Rectal smooth muscle tissue (tissue), 1 donor: ENCODE data around the gene AQP12B.
"Not testable (repeated sequence)": the region's sequence is repeated elsewhere in the genome, so short reads cannot be mapped to it uniquely, and the experiment has no call there.

Experiments
- H3K27ac ChIP-seq: one replicate; pipeline ENCODE4 v1.7.0; 2013; ENCODE audit warnings: low read depth, low read length, inconsistent platforms
- H3K27me3 ChIP-seq: one replicate; pipeline ENCODE4 v1.7.0; 2013; ENCODE audit warnings: low read length; ENCODE audit not compliant: control insufficient read depth, insufficient read depth
- H3K36me3 ChIP-seq: one replicate; pipeline ENCODE4 v1.7.0; 2013; ENCODE audit warnings: low read length; ENCODE audit not compliant: control insufficient read depth, insufficient read depth
- H3K4me1 ChIP-seq: one replicate; pipeline ENCODE4 v1.7.0; 2013; ENCODE audit warnings: low read length; ENCODE audit not compliant: control insufficient read depth, insufficient read depth
- H3K4me3 ChIP-seq: one replicate; pipeline ENCODE4 v1.7.0; 2013; ENCODE audit warnings: low read length
- H3K9ac ChIP-seq: one replicate; pipeline ENCODE4 v1.7.0; 2013; ENCODE audit warnings: low read length

The AQP12B gene

DNA sequence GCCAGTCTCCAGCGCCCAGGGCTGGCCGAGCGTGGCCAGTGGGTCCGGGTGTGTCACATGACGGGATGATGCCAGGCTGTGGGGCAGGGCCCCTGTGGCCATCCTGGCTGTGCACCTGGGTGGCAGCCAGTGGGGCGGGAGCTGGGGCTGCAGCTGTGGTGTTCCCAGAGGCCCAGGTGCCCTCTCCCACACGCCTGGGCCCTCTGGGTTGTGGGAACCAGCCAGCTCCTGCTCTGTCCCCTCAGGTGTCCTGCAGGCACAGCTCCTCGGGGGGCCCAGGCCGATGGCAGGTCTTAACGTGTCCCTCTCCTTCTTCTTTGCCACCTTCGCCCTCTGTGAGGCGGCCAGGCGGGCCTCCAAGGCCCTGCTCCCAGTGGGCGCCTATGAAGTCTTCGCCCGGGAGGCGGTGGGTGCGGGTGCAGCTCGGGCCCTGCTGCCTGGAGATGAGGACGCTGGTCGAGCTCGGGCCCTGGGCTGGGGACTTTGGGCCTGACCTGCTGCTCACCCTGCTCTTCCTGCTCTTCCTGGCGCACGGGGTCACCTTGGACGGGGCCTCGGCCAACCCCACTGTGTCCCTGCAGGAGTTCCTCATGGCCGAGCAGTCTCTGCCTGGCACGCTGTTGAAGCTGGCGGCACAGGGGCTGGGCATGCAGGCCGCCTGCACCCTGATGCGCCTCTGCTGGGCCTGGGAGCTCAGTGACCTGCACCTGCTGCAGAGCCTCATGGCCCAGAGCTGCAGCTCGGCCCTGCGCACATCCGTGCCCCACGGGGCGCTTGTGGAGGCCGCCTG lies 9.1 kb upstream of the AQP12B start, which contains the start of gene AQP12A:
Gene AQP12A (plus strand): TSS at position 236 of the 790 bp plus-strand sequence. CDS start 48 bp downstream, at position 284.
- H3K4me3 ChIP-seq, H3K27me3 ChIP-seq, H3K36me3 ChIP-seq, H3K9ac ChIP-seq, H3K4me1 ChIP-seq, H3K27ac ChIP-seq: not testable (repeated sequence)

DNA sequence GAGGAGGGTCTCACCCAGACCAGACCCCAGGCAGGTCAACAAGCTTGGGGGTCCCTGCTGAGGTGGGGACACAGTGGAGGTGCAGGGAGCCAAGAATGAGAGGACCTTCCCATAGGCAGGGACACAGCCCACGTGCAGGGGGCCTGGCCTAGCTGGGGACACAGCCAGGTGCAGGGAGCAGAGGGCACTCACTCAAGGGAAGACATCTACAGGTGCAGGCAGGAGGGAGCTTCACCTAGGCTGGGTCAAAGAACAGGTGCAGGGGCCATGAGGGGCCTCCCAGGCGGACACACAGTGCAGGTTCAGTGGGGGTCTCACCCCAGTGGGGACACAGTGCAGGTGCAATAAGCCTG lies 8.4 kb upstream of the AQP12B start:
- H3K9ac ChIP-seq, H3K27me3 ChIP-seq, H3K27ac ChIP-seq, H3K4me1 ChIP-seq, H3K4me3 ChIP-seq, H3K36me3 ChIP-seq: not testable (repeated sequence)

DNA sequence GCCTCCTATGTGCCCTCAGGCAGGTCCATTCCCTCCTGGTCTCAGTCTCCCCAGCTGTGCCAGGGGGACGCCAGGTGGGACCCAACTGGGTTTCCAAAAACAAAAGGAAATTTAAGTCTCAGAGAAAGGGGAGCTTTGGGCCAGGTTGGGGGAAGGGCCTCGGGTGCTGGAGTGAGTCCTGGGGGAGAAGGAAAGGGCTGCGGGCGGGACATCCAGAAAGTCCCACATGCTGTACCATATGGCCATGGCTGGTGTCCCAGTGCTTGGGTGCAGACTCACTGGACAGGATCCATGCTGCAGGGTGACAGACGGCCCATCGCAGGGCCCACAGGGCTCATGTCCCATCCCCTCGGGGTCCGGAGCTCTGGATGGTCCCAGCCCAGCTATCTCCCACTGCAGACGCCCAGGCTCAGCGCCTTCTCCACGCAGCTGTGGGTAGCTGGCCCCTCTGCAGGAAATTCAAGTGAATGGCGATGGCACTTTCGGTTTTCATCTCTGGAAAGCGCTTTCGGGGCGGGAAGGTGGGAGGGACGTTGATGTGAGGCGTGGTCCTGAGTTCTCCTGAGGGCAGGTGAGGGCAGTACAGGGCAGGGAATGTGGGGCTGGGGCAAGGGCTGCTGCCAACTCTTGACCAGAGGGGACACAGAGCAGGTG lies 7.9 kb upstream of the AQP12B start:
- not testable (repeated sequence) for H3K27me3 ChIP-seq, H3K27ac ChIP-seq, H3K4me3 ChIP-seq, H3K4me1 ChIP-seq, H3K9ac ChIP-seq, H3K36me3 ChIP-seq

DNA sequence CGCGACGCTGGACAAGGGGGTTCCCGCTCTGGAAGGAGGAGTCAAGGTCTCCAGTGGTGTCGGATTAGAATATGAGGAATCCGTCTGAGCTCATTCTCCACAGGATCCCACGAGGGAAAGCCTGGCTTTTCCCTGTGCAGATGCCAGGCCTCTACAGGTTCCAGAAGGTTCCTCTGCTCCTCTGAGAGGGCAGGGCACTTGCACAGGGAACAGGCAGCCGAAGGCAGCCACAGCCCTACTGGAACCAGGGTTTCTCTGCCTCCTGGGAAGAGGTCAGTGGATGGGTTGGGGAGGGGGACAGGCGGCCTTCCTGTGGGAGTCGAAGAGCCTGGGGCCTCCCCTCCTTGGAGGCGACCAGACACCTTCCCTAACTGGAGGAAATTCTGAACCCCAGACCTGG lies 7.3 kb upstream of the AQP12B start:
- Histone ChIP-seq H3K36me3 (no peaks in the 10 kb centered on the region), H3K9ac (no peak overlapping the region), H3K27ac (no peak overlapping the region), H3K4me3 (no peak overlapping the region), H3K4me1 (no peaks in the 10 kb centered on the region), H3K27me3 (no peaks in the 10 kb centered on the region)

DNA sequence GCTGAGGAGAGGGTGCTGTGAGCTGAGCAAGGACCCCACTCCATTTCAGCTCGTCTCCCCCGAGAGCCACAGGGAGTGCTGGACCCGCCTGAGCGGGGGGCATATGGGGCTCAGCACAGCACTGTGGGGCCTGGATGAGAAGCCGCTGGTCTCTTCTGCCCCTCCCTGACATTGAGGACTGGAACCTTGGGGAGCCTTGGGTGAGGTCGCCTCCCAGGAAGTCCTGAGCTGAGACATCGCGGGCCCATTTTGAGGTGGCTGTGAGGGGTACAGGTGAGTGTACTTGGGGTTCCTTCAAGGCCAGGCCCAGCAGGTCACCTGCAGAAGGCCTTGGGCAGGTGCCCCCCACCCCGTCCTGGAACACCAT lies 5.9 kb upstream of the AQP12B start:
- Histone ChIP-seq H3K4me3 (no peak overlapping the region), H3K27ac (no peak overlapping the region), H3K4me1 (no peaks in the 10 kb centered on the region), H3K9ac (no peak overlapping the region), H3K36me3 (no peaks in the 10 kb centered on the region), H3K27me3 (no peaks in the 10 kb centered on the region)

DNA sequence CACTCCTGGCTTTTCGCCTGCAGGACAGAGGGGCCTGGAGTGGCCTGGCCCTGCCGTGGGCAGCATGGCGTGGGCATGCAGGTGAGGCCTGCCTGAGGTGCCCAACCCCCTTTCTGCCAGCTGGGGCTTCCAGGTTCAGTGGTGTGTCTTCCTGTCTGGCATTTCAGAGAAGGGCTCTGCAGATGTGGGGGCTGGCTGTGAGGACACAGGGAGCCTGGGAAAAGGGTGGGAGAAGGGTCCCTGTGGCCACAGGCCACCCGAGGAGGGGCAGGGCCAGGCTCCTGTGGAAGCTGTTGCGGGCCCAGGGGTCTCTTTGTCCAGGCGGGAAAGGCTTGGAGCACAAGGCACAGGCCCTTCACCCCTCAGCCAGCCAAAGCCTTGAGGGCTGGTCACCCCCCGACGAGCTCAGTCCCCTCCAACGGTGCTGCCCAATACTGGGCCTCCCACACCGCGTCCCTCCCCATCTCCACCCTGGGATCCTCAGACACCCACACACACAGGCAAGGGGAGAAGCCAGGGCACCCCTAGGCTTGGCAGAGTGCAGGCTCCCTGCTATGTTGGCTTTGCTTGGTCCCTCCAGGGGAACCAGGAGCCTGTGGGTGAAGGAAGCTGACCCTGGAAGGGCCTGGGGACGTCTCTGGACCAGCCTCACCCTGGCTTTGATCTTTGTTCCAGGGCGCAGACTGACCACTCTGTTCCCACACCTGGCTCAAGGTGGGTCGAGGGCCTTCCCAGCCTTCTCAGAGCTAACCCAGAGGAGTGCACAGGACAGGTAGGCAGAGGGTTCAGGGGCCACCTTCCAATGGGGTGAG lies 5.3 kb upstream of the AQP12B start:
- H3K36me3 ChIP-seq, result no peaks in the 10 kb centered on the region
- no peak overlapping the region for H3K9ac ChIP-seq
- no peaks in the 10 kb centered on the region for H3K27me3 ChIP-seq
- no peaks in the 10 kb centered on the region for H3K4me1 ChIP-seq
- no peak overlapping the region for H3K27ac ChIP-seq
- H3K4me3 ChIP-seq, result no peak overlapping the region

DNA sequence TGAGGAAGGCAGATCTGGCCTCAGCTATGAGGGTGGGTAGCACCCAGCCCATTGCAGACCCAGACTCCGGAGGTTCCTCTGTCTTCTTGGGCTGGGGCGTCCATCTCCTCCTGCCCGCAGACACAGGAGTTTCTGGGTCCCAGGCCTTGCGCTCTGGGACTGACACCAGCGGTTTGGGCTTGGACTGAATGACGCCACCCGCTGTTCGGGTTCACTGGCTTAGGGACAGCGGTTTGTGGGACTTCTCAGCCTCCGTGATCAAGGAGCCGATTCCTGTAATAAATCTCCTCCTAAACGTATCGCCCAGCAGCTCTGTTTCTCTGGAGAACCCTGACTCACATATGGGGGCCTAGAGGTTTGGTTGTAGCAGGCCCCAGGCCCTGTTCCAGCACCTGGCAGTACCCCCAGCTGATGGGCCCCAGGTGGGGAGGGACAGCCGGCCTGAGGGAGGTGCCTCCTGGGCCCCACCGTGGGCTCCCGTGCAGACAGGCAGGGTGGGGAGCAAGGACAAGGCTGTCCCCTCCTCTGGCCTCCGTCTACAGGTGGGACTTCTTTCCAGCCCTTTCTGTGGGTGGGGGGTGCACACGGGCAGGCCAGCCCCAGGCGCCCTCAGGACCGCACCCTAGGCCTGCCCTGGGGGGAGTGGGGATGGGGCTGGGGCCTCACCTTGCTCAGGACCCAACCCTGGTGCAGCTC lies 4.5 kb upstream of the AQP12B start:
- no peaks in the 10 kb centered on the region for H3K36me3 ChIP-seq
- H3K27me3 ChIP-seq, result no peaks in the 10 kb centered on the region
- no peak overlapping the region for H3K9ac ChIP-seq
- no peak overlapping the region for H3K4me3 ChIP-seq
- no peaks in the 10 kb centered on the region for H3K4me1 ChIP-seq
- no peak overlapping the region for H3K27ac ChIP-seq

DNA sequence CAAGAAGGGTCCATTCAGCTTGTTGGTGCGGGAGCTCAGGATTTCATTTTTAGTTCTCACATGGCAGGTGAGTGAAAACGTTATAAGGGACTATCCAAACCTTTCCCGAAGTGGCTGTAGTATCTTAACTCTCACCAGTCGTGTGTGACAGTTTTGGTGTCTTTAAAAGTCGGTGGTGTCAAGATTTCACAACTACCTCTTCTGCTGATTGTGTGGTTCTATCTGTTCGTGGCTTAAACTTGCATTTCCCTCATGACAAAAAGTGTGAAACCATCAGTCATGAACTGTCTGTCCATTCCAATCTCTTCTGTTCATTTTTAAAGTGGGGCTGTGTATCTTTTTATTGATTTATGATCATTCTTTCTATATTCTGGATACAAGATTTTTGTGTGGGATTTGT lies 3.8 kb upstream of the AQP12B start:
- H3K4me3 ChIP-seq, result no peak overlapping the region
- no peaks in the 10 kb centered on the region for H3K27me3 ChIP-seq
- H3K4me1 ChIP-seq, result no peaks in the 10 kb centered on the region
- no peaks in the 10 kb centered on the region for H3K36me3 ChIP-seq
- H3K9ac ChIP-seq, result no peak overlapping the region
- H3K27ac ChIP-seq, result no peak overlapping the region

DNA sequence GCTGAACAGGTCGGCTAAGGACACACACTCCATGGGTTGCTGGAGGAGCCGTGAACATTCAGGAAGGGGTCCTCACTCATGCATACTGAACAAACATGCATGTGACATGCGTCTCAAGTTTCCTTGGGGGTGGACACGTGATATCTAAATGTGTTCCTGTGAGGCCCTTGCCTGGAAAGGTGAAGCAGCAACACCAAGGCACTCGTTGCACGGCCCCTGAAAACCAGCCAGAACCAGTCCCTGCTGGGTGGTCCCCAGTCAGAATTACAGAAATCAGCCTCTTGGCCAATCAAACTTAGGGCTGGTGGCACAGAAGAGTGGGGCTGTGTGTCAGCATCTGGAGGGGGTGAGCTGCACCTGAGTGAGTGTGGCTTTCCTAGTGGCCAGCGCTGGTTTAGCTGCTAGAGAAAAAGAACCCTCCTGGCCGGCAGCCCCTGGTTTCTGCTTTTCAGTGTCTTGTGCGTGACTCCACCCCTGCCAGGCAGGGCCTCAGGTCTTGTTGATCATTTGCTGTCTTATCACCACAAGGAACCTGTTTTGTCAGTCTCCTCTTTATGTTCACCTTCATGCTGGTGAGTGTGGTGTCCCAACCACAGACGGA lies 3.2 kb upstream of the AQP12B start:
- no peaks in the 10 kb centered on the region for H3K27me3 ChIP-seq
- no peaks in the 10 kb centered on the region for H3K36me3 ChIP-seq
- H3K4me1 ChIP-seq, result no peaks in the 10 kb centered on the region
- H3K9ac ChIP-seq, result no peak overlapping the region
- H3K27ac ChIP-seq, result no peak overlapping the region
- H3K4me3 ChIP-seq, result no peak overlapping the region

DNA sequence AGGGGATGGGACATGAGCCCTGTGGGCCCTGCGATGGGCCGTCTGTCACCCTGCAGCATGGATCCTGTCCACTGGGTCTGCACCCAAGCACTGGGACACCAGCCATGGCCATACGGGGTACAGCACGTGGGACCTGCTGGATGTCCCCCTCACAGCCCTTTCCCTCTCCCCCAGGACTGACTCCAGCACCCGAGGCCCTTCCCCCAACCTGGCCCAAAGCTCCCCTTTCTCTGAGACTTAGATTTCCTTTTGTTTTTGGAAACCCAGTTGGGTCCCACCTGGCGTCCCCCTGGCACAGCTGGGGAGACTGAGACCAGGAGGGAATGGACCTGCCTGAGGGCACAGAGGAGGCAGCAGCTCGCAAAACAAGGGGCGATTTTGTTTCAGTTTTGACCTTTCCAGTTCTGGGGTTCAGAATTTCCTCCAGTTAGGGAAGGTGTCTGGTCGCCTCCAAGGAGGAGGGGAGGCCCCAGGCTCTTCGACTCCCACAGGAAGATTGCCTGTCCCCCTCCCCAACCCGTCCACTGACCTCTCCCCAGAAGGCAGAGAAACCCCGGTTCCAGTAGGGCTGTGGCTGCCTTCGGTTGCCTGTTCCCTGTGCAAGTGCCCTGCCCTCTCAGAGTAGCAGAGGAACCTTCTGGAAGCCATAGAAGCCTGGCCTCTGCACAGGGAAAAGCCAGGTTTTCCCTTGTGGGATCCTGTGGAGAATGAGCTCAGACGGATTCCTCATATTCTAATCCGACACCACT lies 1.5 kb upstream of the AQP12B start:
- not testable (repeated sequence) for H3K27ac ChIP-seq, H3K27me3 ChIP-seq, H3K9ac ChIP-seq, H3K36me3 ChIP-seq, H3K4me1 ChIP-seq, H3K4me3 ChIP-seq

DNA sequence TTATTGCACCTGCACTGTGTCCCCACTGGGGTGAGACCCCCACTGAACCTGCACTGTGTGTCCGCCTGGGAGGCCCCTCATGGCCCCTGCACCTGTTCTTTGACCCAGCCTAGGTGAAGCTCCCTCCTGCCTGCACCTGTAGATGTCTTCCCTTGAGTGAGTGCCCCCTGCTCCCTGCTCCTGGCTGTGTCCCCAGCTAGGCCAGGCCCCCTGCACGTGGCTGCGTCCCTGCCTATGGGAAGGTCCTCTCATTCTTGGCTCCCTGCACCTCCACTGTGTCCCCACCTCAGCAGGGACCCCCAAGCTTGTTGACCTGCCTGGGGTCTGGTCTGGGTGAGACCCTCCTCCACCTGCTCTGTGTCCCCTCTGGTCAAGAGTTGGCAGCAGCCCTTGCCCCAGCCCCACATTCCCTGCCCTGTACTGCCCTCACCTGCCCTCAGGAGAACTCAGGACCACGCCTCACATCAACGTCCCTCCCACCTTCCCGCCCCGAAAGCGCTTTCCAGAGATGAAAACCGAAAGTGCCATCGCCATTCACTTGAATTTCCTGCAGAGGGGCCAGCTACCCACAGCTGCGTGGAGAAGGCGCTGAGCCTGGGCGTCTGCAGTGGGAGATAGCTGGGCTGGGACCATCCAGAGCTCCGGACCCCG lies 769 bp upstream of the AQP12B start:
- not testable (repeated sequence) for H3K36me3 ChIP-seq, H3K9ac ChIP-seq, H3K27ac ChIP-seq, H3K27me3 ChIP-seq, H3K4me1 ChIP-seq, H3K4me3 ChIP-seq
